K562 (cell line): ENCODE data around the gene POLR1B.

Experiments used
- ELK1 ChIP-seq: sonication (generic); formaldehyde crosslinking; IDR thresholded peaks from 2 replicates; pipeline ENCODE4 v1.8.1; 2022; ENCODE audit warnings: missing genetic modification reagents
- MED1 ChIP-seq: sonication (generic); formaldehyde crosslinking; IDR thresholded peaks from 2 replicates; pipeline ENCODE4 v1.8.1; 2023; ENCODE audit warnings: missing genetic modification reagents, borderline replicate concordance
- MTA1 ChIP-seq: fragments of 450-650 bp; IDR thresholded peaks from 2 replicates; pipeline ENCODE4 v1.6.1; 2017; ENCODE audit warnings: borderline replicate concordance
- POLR2A ChIP-seq: fragments of 450-650 bp; conservative IDR thresholded peaks from 2 replicates; pipeline ENCODE4 v1.6.1; 2016
- POLR2AphosphoS5 ChIP-seq: IDR thresholded peaks from 2 replicates; pipeline ENCODE4 v1.6.1; 2011; ENCODE audit warnings: mild to moderate bottlenecking, low read depth, low read length, moderate library complexity; ENCODE audit not compliant: control insufficient read depth, insufficient read depth
- RAD51 ChIP-seq: fragments of 450-650 bp; IDR thresholded peaks from 2 replicates; pipeline ENCODE4 v1.7.1; 2016; ENCODE audit warnings: low read depth, mild to moderate bottlenecking, borderline replicate concordance
- RFX5 ChIP-seq: IDR thresholded peaks from 2 replicates; pipeline ENCODE4 v1.6.1; 2011; ENCODE audit warnings: low read depth, mild to moderate bottlenecking, improper control_type of control experiment, low read length
- TCF7 ChIP-seq: sonication (generic); IDR thresholded peaks from 2 replicates; pipeline ENCODE4 v1.6.1; 2016; ENCODE audit warnings: antibody characterized with exemption, borderline replicate concordance
- USF2 ChIP-seq: sonication (generic); formaldehyde crosslinking; IDR thresholded peaks from 2 replicates; pipeline ENCODE4 v1.5.0; 2020; ENCODE audit warnings: missing genetic modification reagents
- YY1 ChIP-seq, 3 experiments: IDR thresholded peaks; 2 replicates each; pipeline ENCODE4 v1.6.1; 2011; ENCODE audit warnings: low read length in 2 of 3, mild to moderate bottlenecking in 2 of 3, moderate library complexity in 2 of 3, borderline replicate concordance in 1 of 3, control low read depth in 1 of 3, low read depth in 1 of 3; ENCODE audit not compliant: insufficient read depth in 3 of 3, insufficient replicate concordance in 2 of 3, control insufficient read depth in 1 of 3, insufficient read length in 1 of 3; ENCODE audit errors: extremely low read depth in 1 of 3
- ZNF311 ChIP-seq: fragments of 250-450 bp; sonication (Bioruptor Pico); IDR thresholded peaks from 2 replicates; pipeline ENCODE4 v1.4.0; 2020; ENCODE audit warnings: mild to moderate bottlenecking, moderate library complexity

- TF ChIP-seq MED1 (CRISPR knock-in tag) (no peak), MTA1 (no peak), USF2 (CRISPR knock-in tag) (no peak), ZNF311 (CRISPR knock-in tag) (no peak), POLR2A (no peak), YY1 (IDR thresholded peaks at IDR 0.05; ENCODE audit: borderline replicate concordance in 1 of 3, control insufficient read depth in 1 of 3, extremely low read depth in 1 of 3, insufficient read depth in 3 of 3, insufficient read length in 1 of 3, insufficient replicate concordance in 2 of 3, low read depth in 1 of 3, low read length in 2 of 3) (no peak), POLR2AphosphoS5 (no peak), ELK1 (CRISPR knock-in tag) (no peak), RAD51 (no peak), RFX5 (no peak), TCF7 (no peak)
These were observed 59.5 kb downstream of the POLR1B start for GRCh38 chr2:112601754-112602153.
